GM21381 (cell line): Measurements from ENCODE around the gene ULK4.
"Not testable (repeated sequence)": the region's sequence is repeated elsewhere in the genome, so short reads cannot be mapped to it uniquely, and the experiment has no call there.

Experiments
- ATAC-seq: cut with Tn5 transposase; IDR thresholded peaks from one replicate; pipeline ENCODE4 v1.9.1; 2021; ENCODE audit warnings: mild to moderate bottlenecking, moderate library complexity; ENCODE audit not compliant: unreplicated experiment

The ULK4 gene

GRCh38 chr3:41695806-41696205 is 266.1 kb downstream of the ULK4 start:
- ATAC-seq, result not testable (repeated sequence)

- ATAC-seq, result no peak
These were observed 268.1 kb downstream of the ULK4 start for GRCh38 chr3:41693799-41694198.

- ATAC-seq, result no peak
These were observed 270.9 kb downstream of the ULK4 start for GRCh38 chr3:41690766-41691563.

- ATAC-seq, result no peak
These were observed 273.1 kb downstream of the ULK4 start for GRCh38 chr3:41688595-41689380.

GRCh38 chr3:41684797-41685735 is 276.8 kb downstream of the ULK4 start:
- no peak for ATAC-seq

GRCh38 chr3:41683666-41684350 is 278.1 kb downstream of the ULK4 start:
- no peak for ATAC-seq

GRCh38 chr3:41682996-41683395 is 278.9 kb downstream of the ULK4 start:
- no peak for ATAC-seq

- no peak for ATAC-seq
These were observed 279.5 kb downstream of the ULK4 start for GRCh38 chr3:41682382-41682781.

- no peak for ATAC-seq
These were observed 280.4 kb downstream of the ULK4 start for GRCh38 chr3:41681479-41681878.

GRCh38 chr3:41679374-41679773 is 282.5 kb downstream of the ULK4 start:
- no peak for ATAC-seq

GRCh38 chr3:41675102-41675501 is 286.8 kb downstream of the ULK4 start:
- ATAC-seq, result not testable (repeated sequence)

GRCh38 chr3:41674449-41674848 is 287.5 kb downstream of the ULK4 start:
- ATAC-seq, result no peak

GRCh38 chr3:41673650-41674049 is 288.3 kb downstream of the ULK4 start:
- ATAC-seq, result no peak

- no peak for ATAC-seq
These were observed 293.5 kb downstream of the ULK4 start for GRCh38 chr3:41668379-41668778.

- ATAC-seq, result no peak
These were observed 299.6 kb downstream of the ULK4 start for GRCh38 chr3:41662288-41662687.

- no peak for ATAC-seq
These were observed 300.1 kb downstream of the ULK4 start for GRCh38 chr3:41661796-41662195.

GRCh38 chr3:41660510-41660909 is 301.4 kb downstream of the ULK4 start:
- ATAC-seq, result no peak

GRCh38 chr3:41653571-41654239 is 308.2 kb downstream of the ULK4 start:
- ATAC-seq, result no peak

- no peak for ATAC-seq
These were observed 309.0 kb downstream of the ULK4 start for GRCh38 chr3:41652931-41653330.

GRCh38 chr3:41652506-41652905 is 309.4 kb downstream of the ULK4 start:
- no peak for ATAC-seq
